DND-41 (cell line): ENCODE measurements around the gene EYS.

Experiments
- CTCF ChIP-seq: IDR thresholded peaks from 2 replicates; pipeline ENCODE4 v1.5.1; 2012; ENCODE audit warnings: borderline replicate concordance, low read length, moderate library complexity, mild to moderate bottlenecking; ENCODE audit not compliant: poor library complexity, severe bottlenecking; ENCODE audit errors: extremely low read depth
- EZH2 ChIP-seq: IDR thresholded peaks from 3 replicates; pipeline ENCODE4 v1.6.1; 2012; ENCODE audit warnings: borderline replicate concordance, low read depth, mild to moderate bottlenecking, moderate library complexity, low read length, inconsistent platforms; ENCODE audit not compliant: severe bottlenecking

- TF ChIP-seq CTCF, result no peak
- no peak for TF ChIP-seq EZH2
These were observed 1190.6 kb downstream of the EYS start for GRCh38 chr6:64516393-64516792.
